ENCODE measurements around the gene FUBP1.

- TF ChIP-seq CTCF (conservative IDR thresholded peaks at IDR 0.05) (no peak), ZFX (IDR thresholded peaks at IDR 0.05) (no peak)
Observed at GRCh38 chr1:78004719-78005447, 26.0 kb upstream of the FUBP1 start, which contains the start of gene DNAJB4.

Data from C4-2B (cell line).